ENCODE results near the gene STX5. TPM values are rescaled to one million over a fixed set of nuclear protein-coding genes. Genes with fewer than 3 reads are reported as not detected.
"Not testable (repeated sequence)": the region's sequence is repeated elsewhere in the genome, so short reads cannot be mapped to it uniquely, and the experiment has no call there.

STX5 gene
- total RNA-seq, 2 experiments from 2014 or later = 93.1 to 104 TPM

DNA sequence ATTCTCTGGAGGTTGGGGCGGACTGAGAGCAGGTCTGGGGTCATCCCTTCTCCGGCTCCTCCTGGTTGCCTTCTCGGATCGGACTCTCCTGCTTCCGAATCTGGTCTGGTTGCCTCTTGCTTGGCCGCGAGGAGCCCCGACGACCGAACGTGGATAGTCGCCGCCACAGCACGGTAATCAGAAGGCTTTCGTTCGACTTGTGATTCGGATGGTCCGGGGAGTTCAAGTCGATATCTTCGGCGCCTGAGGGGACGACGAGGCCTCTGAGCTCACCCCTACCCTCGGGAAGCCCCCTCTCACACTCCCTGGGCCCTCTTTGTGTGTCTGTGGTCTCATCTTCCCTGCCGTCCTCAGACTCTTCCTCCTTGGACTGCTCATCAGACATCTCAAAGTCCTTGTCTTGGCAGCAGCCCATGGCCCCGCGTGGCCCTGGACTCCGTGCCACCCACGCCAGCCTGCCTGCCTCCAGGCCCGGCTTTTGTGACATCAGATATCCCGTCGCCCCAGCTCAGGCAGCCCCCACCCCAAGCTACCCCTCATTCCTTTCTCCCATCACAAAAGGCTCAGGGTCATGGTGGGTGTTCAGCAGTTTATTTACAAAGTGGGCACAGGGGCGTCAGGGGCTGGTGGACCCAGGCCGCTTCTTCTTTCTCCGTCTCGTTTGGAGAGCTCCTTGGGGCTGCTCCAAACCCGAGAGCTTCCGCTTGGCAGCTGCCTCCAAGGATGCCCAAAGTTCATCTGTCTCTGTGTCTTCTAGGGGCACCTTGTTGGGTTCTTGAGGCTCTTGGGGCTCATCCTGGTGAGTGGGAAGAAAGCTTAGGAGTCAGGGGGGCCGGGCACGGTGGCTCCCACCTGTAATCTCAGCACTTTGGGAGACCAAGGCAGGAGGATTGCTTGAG lies 734 bp upstream of the STX5 start, which contains the start of gene TEX54:
TEX54 (minus strand) TSS at position 506 of the 899 bp plus-strand sequence.
- Histone ChIP-seq H3K9me3 (ENCODE audit: control insufficient read depth in 1 of 2, insufficient read depth in 1 of 2, low read length in 2 of 2) (no peaks in the 10 kb centered on the region), H3K36me3 (ENCODE audit: insufficient read depth, low read length) (peaks cover 43% of the 10 kb centered on the region), H3K4me1 (ENCODE audit: insufficient read depth, low read length) (peaks cover 46% of the 10 kb centered on the region), H3K27ac (ENCODE audit: low read depth in 1 of 2, low read length in 2 of 2) (peak within 1 kb of the TSS; percentile 95 to 97), H3K4me3 (ENCODE audit: low read length) (peak within 1 kb of the TSS; percentile 86), H3K27me3 (ENCODE audit: control insufficient read depth in 1 of 2, insufficient read depth in 2 of 2, low read length in 2 of 2) (no peaks in the 10 kb centered on the region)
- intact Hi-C loops (cut with DNase I, micrococcal nuclease) = loop anchor here (2.0 kb wide), 2 partner anchors 28 to 48 kb away; partner anchors contain the start of genes NXF1 (in 1 of the 2) and SLC3A2 (in 1 of the 2)
- H3K27me3 Mint-ChIP-seq = no peaks in the 10 kb centered on the region
- ChIA-PET CTCF (interaction anchor here (0.6 to 4.6 kb wide), 6 partner anchors 9 to 188 kb away, joined by 3 to 41 read pairs (median 4); partner anchors contain the start of genes SLC3A2 and TMEM179B), POLR2A (interaction anchor here (0.6 to 3.5 kb wide), 23 partner anchors 8 to 1394 kb away, joined by 3 to 143 read pairs (median 6); partner anchors contain the start of genes C11orf98, CSKMT, HNRNPUL2 and LBHD1)
- DNase-seq (peak in 2 of 14 experiments; percentile 12 to 26), ATAC-seq (ENCODE audit: poor library complexity) (no peak)
- H3K9me3 Mint-ChIP-seq = no peaks in the 10 kb centered on the region
- peaks cover 66% of the 10 kb centered on the region for H3K36me3 Mint-ChIP-seq (ENCODE audit: low read depth)
- H3K27ac Mint-ChIP-seq = peak within 1 kb of the TSS; percentile 95
- peak within 1 kb of the TSS; percentile 92 for H3K4me3 Mint-ChIP-seq
- H3K4me1 Mint-ChIP-seq (ENCODE audit: low read depth) = peaks cover 39% of the 10 kb centered on the region
- TF ChIP-seq, protein P1, sequence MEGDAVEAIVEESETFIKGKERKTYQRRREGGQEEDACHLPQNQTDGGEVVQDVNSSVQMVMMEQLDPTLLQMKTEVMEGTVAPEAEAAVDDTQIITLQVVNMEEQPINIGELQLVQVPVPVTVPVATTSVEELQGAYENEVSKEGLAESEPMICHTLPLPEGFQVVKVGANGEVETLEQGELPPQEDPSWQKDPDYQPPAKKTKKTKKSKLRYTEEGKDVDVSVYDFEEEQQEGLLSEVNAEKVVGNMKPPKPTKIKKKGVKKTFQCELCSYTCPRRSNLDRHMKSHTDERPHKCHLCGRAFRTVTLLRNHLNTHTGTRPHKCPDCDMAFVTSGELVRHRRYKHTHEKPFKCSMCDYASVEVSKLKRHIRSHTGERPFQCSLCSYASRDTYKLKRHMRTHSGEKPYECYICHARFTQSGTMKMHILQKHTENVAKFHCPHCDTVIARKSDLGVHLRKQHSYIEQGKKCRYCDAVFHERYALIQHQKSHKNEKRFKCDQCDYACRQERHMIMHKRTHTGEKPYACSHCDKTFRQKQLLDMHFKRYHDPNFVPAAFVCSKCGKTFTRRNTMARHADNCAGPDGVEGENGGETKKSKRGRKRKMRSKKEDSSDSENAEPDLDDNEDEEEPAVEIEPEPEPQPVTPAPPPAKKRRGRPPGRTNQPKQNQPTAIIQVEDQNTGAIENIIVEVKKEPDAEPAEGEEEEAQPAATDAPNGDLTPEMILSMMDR (IDR thresholded peaks at IDR 0.05) = no peak

DNA sequence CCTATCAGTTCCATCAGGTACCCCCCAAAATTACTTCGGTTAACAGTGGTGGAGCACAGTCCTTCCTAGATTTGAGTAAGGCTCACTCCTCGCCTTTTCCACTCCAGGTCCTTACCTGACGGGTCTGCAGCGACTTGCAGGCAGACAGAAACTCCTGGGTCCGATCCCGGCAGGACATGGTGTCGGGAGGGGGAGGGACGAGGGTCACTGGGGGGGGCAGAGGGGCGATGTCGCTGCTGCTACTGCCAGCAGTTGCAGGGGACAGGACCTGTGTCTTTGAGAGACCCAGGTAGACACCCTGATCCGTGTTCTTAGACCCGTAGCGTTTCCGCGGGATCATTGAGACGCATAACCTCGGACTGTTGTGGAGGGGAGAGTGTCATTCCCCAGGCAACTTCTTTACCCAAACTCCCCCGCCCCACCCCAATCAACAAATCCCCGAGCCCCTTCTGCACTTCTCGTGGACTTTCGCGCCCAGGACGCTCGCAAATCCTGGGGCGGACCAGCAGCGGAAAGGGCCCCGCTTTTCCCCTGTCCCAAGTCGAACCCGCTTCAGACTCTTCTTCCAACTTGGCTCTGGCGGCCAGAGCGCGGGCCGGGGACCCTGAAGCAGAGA lies 839 bp downstream of the STX5 start:
- ChIA-PET CTCF (interaction anchor here (1.1 to 4.6 kb wide), 5 partner anchors 10 to 50 kb away, joined by 4 to 41 read pairs (median 14); partner anchors contain the start of genes SLC3A2 and TMEM179B), POLR2A (interaction anchor here (0.7 to 4.4 kb wide), 23 partner anchors 9 to 863 kb away, joined by 3 to 143 read pairs (median 7); partner anchors contain the start of genes HNRNPUL2, INTS5, NXF1 and POLR2G)
- TF ChIP-seq, protein P1 (IDR thresholded peaks at IDR 0.05) = no peak
- H3K4me3 ChIP-seq (ENCODE audit: low read length) = peak overlapping the region; percentile 86
- Mint-ChIP-seq H3K4me3 (peak overlapping the region; percentile 92), H3K4me1 (ENCODE audit: low read depth) (peaks cover 40% of the 10 kb centered on the region), H3K27ac (peak overlapping the region; percentile 95), H3K9me3 (no peaks in the 10 kb centered on the region), H3K27me3 (no peaks in the 10 kb centered on the region), H3K36me3 (ENCODE audit: low read depth) (peaks cover 68% of the 10 kb centered on the region)
- DNase-seq (peak in 1 of 14 experiments; percentile 44), ATAC-seq (ENCODE audit: poor library complexity) (no peak)
- no peaks in the 10 kb centered on the region for H3K27me3 ChIP-seq (ENCODE audit: control insufficient read depth in 1 of 2, insufficient read depth in 2 of 2, low read length in 2 of 2)
- peaks cover 48% of the 10 kb centered on the region for H3K36me3 ChIP-seq (ENCODE audit: insufficient read depth, low read length)
- peaks cover 44% of the 10 kb centered on the region for H3K4me1 ChIP-seq (ENCODE audit: insufficient read depth, low read length)
- peak overlapping the region; percentile 95 to 97 for H3K27ac ChIP-seq (ENCODE audit: low read depth in 1 of 2, low read length in 2 of 2)
- intact Hi-C loops (cut with DNase I, micrococcal nuclease) = loop anchor here (1.0 to 2.0 kb wide), 3 partner anchors 8 to 44 kb away; partner anchors contain the start of genes TMEM179B (in 1 of the 2) and WDR74 (in 1 of the 2)
- H3K9me3 ChIP-seq (ENCODE audit: control insufficient read depth in 1 of 2, insufficient read depth in 1 of 2, low read length in 2 of 2) = no peaks in the 10 kb centered on the region

DNA sequence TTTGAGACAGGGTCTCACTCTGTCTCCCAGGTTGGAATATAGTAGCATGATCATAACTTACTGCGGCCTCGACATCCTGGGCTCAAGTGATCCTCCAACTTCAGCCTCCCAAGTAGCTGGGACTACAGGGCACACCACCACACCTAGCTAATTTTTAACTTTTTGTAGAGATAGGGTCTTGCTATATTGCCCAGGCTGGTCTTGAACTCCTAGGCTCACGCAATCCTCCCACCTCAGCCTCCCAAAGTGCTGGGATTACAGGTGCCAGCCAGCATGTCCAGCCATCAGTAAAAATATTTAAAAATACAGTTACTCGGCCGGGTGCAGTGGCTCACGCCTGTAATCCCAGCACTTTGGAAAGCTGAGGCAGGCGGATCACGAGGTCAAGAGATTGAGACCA lies 3.7 kb downstream of the STX5 start:
- H3K27ac Mint-ChIP-seq; H3K4me3 Mint-ChIP-seq; H3K27me3 Mint-ChIP-seq; DNase-seq; H3K9me3 Mint-ChIP-seq; H3K4me3 ChIP-seq (ENCODE audit: low read length); H3K27ac ChIP-seq (ENCODE audit: low read depth in 1 of 2, low read length in 2 of 2); ATAC-seq (ENCODE audit: poor library complexity); H3K27me3 ChIP-seq (ENCODE audit: control insufficient read depth in 1 of 2, insufficient read depth in 2 of 2, low read length in 2 of 2); H3K9me3 ChIP-seq (ENCODE audit: control insufficient read depth in 1 of 2, insufficient read depth in 1 of 2, low read length in 2 of 2); intact Hi-C loops (cut with DNase I, micrococcal nuclease): not testable (repeated sequence)
- POLR2A ChIA-PET = interaction anchor here (0.8 to 4.4 kb wide), 7 partner anchors 12 to 119 kb away, joined by 3 to 39 read pairs (median 5); partner anchors contain the start of genes NXF1, WDR74 and ZBTB3
- Mint-ChIP-seq H3K4me1 (ENCODE audit: low read depth) (peaks cover 34% of the 10 kb centered on the region), H3K36me3 (ENCODE audit: low read depth) (peaks cover 73% of the 10 kb centered on the region)
- peaks cover 46% of the 10 kb centered on the region for H3K4me1 ChIP-seq (ENCODE audit: insufficient read depth, low read length)
- CTCF ChIA-PET = interaction anchor here (0.8 to 3.4 kb wide), 2 partner anchors 16 to 41 kb away, joined by 4 to 20 read pairs; partner anchors contain the start of gene TMEM179B
- H3K36me3 ChIP-seq (ENCODE audit: insufficient read depth, low read length) = peaks cover 50% of the 10 kb centered on the region
